ENCODE measurements around the gene BRSK2.

BRSK2 gene

DNA sequence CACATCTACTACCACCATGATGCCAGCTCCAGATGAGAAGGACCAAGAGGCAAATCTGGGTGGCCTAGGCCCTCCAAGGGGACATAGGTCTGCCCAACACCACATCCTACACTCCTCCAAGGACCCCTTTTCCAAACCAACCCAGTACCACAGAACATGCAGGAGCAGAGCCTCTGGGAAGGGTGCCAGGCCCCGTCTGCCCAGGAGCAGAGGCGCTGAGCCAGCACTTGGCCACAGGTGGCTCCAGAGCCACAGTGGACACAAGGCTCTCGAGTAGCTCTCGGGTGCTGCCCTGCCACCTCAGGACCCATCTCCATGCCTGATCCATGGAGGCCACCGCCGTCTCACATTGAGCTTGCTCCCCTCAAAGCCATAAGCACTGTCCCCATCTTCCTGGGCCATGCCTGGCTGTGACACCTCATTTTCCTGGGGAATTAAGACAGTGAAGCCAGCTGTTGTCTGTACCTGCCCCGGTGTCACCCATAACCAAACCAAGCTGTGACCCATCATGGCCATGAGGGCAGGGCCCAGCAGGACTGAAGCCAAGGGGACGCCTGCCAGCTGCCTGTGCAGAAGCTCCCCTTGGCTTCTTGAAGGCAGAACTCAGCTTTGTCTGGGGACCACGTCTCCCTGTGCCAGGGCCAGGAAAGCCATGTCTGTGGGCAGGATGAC, 89.4 kb downstream of the BRSK2 start:
- no peak for DNase-seq (ENCODE audit: low read depth in 4 of 4, low spot score in 1 of 4)

DNA sequence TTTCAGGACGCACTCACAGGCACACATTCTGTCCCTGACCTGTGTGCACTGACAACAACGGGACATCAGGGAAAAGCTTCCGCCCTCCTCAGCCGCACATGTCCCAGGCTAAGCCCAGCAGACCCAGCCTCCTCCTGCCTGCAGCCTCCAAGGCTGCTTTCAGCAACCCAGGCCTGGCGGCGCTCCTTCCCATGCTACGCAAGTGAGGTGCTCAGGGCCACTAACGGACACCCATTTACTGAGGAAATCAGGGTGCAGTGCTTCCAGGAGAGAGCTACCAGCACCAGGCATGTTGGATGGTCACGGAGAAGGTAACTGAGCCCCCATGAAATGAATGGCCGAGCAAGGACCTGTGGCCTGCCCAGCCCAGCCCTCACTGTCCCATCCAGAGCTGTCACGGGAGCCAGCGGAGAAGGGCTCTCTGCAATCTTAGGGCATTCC, 90.0 kb downstream of the BRSK2 start:
- DNase-seq (ENCODE audit: low read depth in 4 of 4, low spot score in 1 of 4), result no peak

DNA sequence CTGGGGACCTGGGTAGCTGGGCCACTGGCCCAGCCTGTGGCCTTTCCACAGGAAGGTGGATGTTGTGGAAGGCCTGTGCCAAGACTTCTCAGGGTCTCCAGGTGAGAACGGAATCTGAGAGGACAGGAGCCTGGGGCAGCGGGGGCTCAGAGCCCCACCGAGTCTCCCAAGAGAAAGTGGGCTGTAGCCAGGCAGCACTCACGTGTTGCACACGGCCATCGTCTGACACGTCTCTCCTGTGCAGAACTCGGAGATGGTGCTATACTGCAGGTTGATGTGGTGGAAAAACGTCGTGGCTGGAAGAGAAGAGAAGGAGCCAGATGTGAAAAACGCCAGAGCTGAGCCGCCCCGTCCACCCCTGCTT, 90.4 kb downstream of the BRSK2 start:
- DNase-seq (ENCODE audit: low read depth in 4 of 4, low spot score in 1 of 4), result no peak

DNA sequence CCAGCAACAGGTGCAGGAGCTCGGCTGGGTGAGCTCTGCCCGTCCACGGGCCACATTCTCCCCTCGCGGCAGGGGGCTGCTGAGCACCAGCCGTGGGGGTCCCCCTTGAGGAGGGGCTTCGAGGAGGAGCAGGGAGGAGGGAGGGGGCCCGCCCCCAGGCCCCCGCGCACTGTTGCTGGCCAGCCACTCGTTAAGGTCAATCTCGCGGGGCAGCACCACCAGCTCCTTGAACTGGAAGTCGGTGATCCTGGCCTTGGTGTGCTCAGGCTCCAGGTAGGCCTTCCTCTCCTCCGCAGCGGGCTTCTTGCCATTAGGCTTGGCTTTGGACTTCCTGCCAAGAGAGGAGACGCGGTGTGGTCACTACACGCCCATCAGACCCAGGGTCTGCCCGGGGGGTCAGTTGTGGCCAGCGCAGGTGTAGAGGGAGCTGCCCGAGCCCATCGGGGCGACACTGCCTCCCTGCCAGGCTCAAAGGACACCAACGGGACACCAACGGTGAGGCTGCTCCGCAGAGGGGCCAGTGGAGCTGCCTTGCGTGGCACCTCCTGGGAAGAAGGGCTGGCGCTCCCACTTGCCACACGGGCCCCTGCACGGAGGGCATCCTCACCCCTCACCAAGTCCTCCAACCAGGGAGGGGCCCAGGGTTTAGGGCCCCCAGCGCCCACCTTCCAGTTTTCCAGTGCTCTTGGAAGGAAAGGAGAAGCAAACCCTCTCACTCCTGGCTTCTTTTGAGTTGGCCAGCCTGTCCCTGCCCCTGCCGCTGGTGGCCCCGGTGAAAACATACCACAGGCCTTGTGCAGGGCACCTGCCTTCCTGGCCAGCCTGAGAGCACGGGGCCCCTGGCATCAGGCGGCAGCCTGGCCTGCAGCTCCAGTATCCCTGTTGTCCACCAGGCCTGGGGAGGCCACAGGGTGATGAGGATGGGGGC, 91.1 kb downstream of the BRSK2 start:
- DNase-seq (ENCODE audit: low read depth in 4 of 4, low spot score in 1 of 4), result no peak

DNA sequence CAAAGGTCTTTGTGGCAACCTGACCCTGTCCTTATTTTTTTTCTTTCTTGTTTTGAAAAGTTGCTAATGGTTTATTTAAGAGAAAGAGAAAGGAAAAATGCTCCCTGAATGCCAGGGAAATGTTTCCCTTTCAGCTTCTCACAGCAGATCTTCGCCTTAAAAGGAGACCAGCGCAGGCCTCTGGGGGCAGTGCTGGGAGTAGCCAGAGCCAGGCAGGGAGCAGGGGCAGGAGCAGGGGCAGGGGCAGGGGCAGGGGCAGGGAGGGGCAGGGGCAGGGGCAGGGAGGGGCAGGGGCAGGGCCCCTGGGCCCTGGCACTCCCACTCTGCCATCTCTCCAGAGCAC, 91.7 kb downstream of the BRSK2 start:
- DNase-seq (ENCODE audit: low read depth in 4 of 4, low spot score in 1 of 4), result no peak

DNA sequence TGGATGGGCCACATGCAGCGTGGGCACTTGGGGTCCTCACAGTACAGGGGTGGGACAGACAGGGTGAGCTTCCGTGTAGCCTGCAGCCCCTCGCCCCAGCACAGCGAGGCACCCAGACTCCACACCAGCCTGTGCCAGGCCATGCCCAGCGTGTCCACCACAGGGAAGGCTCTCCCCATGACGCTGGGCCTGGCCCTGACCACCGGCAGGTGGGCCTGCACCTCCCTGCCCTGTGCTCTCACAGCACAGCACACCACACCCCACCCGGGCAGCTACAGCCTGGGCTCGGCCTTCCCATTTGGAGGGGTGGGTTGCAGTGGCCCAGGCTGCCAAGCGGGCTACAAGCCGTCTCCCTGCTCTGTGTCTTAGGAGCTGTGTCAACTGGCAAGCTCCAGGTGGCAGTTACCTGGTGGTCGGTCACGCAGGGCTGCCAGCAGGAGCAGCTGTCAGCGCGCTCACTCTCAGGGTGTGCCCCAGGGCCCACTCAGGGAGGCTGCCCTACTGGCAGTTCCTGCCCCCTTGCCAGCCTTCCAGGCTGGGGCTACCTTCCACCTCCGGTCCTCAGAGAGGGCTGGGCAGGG, 92.2 kb downstream of the BRSK2 start:
- no peak for DNase-seq (ENCODE audit: low read depth in 4 of 4, low spot score in 1 of 4)

DNA sequence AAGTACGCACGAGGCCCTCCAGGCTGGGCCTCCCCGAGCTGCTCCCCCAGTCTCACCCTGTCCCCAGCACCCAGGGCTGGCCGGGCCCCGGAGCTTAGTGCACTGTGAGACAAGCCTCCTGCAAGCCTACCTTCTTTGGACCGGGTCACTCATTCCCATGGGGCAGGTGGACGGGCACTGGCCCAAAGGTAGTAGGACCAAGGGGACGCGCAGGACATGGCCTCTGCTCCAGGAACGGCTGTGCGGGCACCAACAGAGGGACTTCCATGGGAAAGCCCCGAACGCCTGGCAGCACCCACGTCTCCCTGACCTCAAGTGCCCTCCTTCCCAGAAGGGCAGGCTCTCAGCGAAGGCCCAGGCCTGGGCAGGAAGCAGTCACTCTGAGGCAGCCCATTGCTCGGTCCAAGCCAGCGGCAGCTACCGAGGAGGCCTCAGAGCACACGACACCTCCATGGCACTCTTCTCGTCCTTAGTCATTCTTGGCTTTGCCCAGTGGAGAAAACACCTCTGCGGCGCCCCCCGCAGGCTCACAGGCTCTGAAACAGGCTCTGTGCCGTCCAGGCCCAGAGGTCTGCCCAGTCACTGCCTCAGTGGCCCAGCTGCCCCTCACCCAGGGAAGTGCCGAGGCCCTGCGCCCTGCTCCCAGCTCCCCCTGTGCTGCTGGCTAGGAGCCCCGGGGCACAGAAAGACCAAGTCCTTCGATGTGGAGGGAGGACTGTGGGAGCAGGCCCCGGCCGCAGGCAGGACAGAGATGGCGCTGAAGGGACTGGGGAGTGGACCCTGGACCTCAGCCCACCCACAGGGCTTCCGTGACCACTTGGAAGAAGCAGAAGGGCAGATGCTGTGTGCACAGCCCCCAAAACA, 93.1 kb downstream of the BRSK2 start:
- DNase-seq (ENCODE audit: low read depth in 4 of 4, low spot score in 1 of 4), result no peak

DNA sequence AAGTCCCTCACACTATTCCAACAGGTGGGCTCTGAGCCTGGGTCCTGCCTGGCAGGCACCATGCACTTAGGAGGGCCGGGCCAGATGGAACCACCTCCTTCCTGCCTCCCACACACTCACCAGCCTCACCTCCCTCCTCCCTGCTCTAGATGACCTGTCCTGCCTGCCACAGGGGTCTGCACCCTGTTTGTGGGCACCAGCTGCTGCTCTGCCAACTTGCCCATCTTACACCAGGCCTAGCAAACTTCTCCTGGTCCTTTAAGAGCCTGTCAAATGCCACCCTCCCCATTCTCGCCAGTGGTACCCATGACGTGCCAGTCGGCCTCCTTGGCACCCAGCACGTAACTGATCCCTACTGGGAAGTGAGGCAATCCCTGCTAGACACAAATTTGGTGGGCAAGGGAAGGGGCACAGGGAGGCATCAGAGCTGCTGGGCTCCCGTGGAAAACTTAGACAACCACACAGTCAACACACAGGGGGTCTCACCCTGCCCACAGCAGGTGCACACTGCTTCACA, 93.8 kb downstream of the BRSK2 start:
- DNase-seq (ENCODE audit: low read depth in 4 of 4, low spot score in 1 of 4), result no peak

DNA sequence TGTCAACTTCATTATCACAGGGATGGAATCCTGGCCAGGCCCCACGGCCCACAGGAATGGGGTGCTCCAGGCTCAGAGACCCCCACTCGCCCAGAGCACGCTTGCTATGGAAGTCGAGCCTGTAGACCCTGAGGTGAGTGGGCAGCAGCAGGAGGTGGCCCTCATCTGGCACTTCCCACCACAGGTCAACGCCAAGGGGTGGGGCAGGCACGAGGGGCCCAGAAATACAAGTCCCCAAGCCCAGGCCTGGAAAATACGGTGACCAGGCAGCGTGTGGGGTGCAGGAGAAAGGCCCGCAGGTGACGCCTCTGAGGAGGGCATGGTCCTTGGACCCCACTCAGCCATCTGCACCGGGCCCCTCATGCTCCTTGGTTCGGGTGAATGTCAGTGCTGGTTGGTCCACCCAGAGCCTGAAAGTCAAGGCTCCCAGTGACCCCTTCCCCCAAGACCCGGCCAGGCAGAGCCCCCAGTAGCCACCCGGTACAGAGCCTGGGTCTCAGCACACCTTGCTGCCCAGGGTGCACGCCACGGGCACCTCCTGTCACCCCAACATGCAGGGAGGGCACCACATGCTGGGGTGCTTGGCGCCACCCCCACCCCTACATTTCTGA, 94.4 kb downstream of the BRSK2 start:
- no peak for DNase-seq (ENCODE audit: low read depth in 4 of 4, low spot score in 1 of 4)

DNA sequence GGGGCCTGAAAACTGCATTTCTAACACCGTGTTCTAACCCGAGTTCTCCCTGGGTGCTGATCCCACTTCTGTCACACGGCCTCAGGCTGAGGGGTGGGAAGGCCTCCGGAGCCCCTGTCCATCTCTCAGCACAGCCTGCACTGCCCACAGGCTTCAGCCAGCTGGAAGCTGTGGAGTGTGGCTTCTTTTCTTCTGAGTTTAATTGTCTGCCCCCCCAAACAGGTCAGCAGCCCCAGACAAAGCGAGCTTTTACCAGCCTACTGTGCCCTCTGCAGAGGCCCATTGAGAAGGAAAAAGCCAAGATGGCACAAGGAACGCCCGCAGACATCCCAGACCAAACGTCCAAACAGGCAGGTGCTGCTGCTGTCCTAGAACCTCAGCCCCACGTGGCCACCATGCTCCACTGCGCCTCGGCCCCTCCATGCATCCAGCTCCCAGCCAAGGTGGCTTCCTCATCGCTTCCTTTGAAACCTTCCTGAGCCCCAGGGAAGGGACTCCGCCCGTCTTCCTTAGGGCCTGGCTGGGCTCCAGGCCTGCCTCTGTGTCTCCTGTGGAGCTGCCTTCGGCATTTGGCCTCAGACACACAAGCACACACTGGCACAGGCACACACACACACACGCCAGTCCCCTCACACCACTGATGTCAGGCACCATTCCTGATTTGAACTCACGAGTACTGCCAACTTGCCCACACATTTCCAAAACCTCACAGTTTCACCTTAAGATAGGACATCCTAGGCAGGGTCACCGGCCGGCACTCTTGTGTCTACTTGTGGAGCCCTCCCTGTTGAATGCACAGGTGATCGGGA, 95.2 kb downstream of the BRSK2 start:
- no peak for DNase-seq (ENCODE audit: low read depth in 4 of 4, low spot score in 1 of 4)

DNA sequence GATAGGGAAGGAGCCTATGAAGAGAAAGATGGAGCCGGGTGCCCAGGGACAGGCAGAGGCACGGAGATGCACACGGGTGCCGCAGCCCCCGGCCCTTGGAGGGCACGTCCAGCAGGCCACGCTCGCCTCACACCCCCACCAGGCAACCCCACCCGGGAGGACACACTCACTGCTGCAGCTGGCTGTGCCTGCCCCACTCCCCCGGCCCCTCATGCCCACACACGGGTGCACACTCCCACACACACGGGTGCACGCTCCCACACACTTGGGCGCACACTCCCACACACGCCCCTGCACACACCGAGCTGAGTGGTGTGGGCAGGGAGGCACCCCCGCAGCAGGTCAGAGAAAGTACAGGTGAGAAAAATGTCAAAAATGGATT, 95.8 kb downstream of the BRSK2 start:
- DNase-seq (ENCODE audit: low read depth in 4 of 4, low spot score in 1 of 4), result no peak

DNA sequence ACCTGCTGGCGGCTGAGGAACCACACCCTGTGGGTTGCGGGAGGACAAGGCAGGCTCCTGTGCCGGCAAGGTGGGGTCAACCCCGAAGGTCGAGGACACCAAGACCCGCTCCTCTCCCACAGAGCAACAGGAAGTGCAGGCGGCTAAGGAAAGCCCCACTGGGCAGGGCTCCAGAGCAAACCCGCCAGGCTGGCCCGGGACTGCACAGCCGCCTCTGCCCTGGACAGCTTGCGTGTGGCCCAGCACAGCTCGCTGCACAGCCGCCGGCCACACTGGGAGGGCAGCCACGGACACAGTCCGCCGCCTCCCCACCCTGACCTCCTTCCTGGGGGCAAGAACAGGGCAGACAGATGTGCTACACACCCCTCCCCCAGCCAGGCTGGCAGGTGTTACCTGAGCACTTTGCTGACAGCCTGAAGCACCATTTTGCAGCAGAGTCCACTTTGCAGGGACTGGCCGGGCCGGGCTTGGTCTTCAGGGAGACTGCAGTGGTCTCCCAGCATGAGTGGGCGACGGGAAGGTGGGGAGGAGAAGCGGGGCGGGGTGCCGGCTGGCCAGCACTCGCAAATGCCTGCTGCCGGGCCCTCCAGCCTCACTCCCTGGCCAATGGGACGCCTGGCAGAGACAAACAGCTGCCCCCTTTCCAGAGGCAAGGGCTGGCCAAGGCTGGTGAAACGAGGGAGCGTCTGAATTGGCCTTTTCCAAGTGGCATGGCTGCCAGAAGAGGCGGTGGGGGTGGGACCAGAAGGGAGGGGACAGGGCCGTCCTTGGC, 96.5 kb downstream of the BRSK2 start, which contains the start of gene MOB2:
TSS of gene MOB2 (minus strand) at position 726 of the 772 bp plus-strand sequence. CDS start at position 503, 223 bp downstream.
- no peak for DNase-seq (ENCODE audit: low read depth in 4 of 4, low spot score in 1 of 4)

DNA sequence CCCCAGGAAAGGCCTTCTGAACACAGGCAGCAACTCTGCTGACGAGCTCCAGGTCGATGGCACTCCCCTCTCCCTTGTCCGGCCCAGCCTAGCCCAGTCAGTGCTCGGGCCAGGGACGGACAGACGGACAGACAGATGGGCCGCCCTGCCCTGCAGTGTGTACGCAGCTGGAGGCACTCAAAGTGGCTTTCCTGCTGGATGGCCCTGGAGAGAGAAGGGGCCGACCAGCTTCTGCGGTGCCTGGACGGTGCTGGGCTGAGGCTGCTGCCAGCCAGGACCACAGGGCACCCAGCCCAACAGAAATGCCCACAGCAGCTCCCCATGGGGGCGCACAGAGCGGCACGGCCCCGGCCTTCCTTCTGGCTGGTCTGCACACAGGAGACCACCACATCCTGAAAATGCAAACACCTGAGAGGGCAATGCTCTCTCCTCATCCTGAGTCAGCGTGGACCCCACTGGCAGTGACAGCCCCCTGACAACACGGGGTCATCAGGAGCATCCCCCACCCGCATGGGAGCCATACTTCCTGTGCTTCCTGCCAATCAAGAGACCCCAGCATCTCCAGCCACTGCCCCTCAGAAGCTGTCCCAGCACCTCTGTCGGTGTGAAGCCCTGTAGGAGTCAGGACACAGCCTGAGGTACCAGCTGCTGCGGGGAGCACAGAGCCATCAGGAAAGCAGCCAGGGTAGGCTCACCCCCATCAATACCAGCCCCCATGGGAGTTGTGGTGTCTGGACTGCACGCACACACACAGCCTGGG, 97.5 kb downstream of the BRSK2 start:
- no peak for DNase-seq (ENCODE audit: low read depth in 4 of 4, low spot score in 1 of 4)

DNA sequence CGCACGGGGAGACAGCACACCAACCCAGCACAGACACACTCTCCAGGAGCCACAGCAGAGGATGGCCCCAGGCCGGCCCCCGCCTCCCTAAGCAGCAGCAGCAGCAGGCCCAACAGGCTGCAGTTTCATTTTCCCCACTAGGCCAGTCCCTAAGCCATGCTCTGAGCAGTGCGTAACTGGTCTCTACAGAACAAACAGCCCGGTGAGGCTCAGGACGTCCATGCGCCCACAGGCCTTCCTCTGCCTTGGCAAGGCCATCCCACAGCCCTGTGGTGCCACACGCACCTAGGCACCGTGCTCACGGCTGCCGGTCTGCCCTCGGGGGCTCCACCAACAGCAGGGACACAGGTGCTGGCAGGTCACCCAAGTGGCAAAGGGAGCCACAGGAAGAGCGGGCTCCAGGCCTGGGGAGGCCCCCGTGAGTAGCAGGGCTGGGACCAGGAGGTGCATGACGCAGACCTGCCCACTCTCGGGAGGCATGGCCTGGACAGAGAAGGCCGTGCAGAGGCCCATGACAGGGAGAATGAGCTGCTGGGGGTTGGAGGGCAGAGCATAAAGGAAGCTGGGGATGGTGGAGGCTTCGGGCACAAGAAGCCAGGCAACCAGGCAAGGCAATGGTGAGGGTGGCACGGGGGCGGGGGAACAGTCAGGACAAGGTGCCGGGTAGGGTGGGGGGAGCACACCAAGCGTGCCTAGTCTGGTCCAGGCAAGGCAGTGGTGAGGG, 98.3 kb downstream of the BRSK2 start:
- no peak for DNase-seq (ENCODE audit: low read depth in 4 of 4, low spot score in 1 of 4)

DNA sequence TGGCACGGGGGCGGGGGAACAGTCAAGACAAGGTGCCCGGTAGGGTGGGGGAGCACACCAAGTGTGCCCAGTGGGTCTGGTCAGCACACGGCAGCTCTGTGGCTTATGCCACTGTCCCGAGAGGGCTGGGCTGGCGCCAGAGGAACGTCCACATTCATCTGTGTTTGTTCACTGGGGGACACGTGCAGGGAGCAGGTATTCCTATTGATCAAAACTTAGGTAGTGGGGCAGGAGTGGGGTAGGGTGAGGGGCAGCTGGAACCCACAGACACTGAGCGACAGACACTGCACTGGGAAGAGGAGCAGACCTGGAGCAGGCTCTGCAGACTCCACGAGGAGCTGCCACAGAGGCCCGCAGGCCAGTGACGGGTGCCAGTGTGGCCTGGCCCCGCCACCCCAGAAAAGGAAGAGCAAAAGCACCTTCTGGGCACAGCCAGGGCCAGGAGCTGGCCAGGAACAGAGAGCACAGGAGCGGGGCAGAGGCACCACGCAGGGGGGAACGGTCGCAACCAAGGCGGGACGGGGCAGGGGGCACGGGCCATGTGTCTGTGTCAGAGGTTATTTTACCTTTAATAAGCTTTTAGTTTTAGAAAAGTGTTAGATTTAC, 98.9 kb downstream of the BRSK2 start:
- no peak for DNase-seq (ENCODE audit: low read depth in 4 of 4, low spot score in 1 of 4)

DNA sequence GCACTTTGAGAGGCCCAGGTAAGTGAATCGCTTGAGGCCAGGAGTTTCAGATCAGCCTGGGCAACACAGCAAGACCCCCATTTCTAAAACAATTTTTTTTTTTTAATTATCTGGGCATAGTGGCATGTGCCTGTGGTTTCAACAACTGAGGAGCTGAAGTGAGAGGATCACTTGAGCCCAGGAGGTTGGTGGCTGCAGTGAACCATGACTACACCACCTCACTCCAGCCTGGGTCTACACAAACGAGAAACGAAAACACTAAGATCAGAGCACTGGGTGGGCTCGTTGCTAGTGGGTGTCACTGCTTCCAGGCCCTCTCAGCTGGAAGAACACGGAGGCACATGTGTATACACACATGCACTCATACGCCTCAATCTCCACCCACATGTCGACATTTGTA, 100.9 kb downstream of the BRSK2 start:
- no peak for DNase-seq (ENCODE audit: low read depth in 4 of 4, low spot score in 1 of 4)

DNA sequence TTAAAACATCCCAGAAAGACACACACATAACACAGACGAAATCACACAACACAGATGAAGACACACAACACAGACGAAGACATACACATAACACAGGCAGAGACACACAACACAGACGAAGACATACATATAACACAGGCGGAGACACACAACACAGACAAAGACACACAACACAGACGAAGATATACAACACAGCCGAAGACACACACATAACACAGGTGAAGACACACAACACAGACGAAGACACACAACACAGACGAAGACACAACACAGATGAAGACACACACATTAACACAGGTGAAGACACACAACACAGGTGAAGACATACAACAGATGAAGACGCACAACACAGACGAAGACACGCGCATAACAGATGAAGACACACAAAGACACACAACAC, 101.6 kb downstream of the BRSK2 start:
- no peak for DNase-seq (ENCODE audit: low read depth in 4 of 4, low spot score in 1 of 4)

Measured in stimulated activated CD4-positive, alpha-beta T cell treated with anti-CD3 and anti-CD28 coated beads, Interleukin-1b, Interleukin-23, amount 100 ng/mL, for 24 hours (primary cell).